Motor neuron (in vitro differentiated cells): ENCODE results near the gene MBNL2. TPM values are rescaled to one million over a fixed set of nuclear protein-coding genes. Genes with fewer than 3 reads are reported as not detected.

ENCODE experiments used
- ATAC-seq, 8 experiments: fragments of 200-7000 bp; cut with Tn5 transposase; replicated peaks in 6 of 8; 2 replicates each; pipeline ENCODE4 v1.8.0; 2021; ENCODE audit warnings: mild to moderate bottlenecking in 8 of 8, moderate library complexity in 8 of 8
- H3K27ac ChIP-seq, 2 donors: fragments of 250-450 bp; sonication (Bioruptor Pico); 2 replicates each; pipeline ENCODE4 v1.9.0; 2021; ENCODE audit warnings: antibody characterized with exemption in 2 of 2, mild to moderate bottlenecking in 2 of 2, moderate library complexity in 1 of 2
- H3K4me1 ChIP-seq, 2 donors: fragments of 250-450 bp; sonication (Bioruptor Pico); replicated peaks in 1 of 2; 2 replicates each; pipeline ENCODE4 v1.6.1; 2021; ENCODE audit warnings: antibody characterized with exemption in 2 of 2, mild to moderate bottlenecking in 2 of 2, moderate library complexity in 1 of 2
- H3K4me3 ChIP-seq, 5 donors: fragments of 250-450 bp; sonication (Bioruptor Pico); 2 replicates each; pipeline ENCODE4 v1.9.0; 2021; ENCODE audit warnings: antibody characterized with exemption in 5 of 5, mild to moderate bottlenecking in 5 of 5, moderate library complexity in 4 of 5
- WGBS, 10 experiments: fragments of 450-650 bp; shearing (Covaris generic); methylation state at CpG; one replicate each; pipeline ENCODE4 v1.0.0; 2022; 5-methylcytosine and 5-hydroxymethylcytosine counted together
- in situ Hi-C, 9 experiments: fragments of 400-800 bp; cut with MboI; loops; one replicate each; pipeline ENCODE4 v1.15.0; 2021; ENCODE audit warnings: low sequenced_read_pairs in 9 of 9, low pct_unique_long_range_greater_than_20kb in 2 of 9; ENCODE audit not compliant: unreplicated experiment in 9 of 9
- total RNA-seq, 8 experiments: library from RNA; unstranded; fragments of 300-600 nt; gene quantifications; 2 replicates each; pipeline versions ENCODE4 v1.2.3 to v1.2.4, GENCODE V29; 2022

The MBNL2 gene
- total RNA-seq, 8 experiments from 2014 or later, result 6.9 to 317 (median 54.7) TPM

DNA sequence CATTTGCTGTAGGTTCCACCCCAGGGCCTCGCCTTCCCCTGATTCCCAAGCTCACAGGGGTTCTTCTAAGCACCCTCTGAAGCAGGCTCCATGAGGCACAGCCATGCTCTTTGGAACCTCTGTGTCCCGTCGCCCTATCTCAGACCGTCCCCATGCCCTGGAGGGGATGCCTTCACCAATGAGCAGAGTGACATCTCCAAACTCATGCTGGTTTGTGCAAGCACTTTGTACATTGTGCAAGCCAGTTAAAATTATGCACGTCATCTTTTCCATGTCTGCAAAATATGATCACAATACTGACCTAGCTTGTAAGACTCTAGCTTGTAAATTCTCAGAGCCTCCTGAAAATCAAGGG is 165.3 kb downstream of the MBNL2 start:
- peak in 1 of 8 experiments; percentile 5 for ATAC-seq
- Histone ChIP-seq H3K4me1 (no peaks in the 10 kb centered on the region), H3K27ac (no peak overlapping the region), H3K4me3 (no peak overlapping the region)
- in situ Hi-C loops, result no loop called here
- 70 to 100% (median 89%) methylated on average over 1 to 4 of the region's 5 CpGs; no CpG with 5 or more reads in 2 of the 10 experiments for WGBS, 10 experiments

GRCh38 chr13:97387890-97388289 is 165.8 kb downstream of the MBNL2 start:
- 80 to 100% (median 100%) methylated on average over 1 of the region's 1 CpG; no CpG with 5 or more reads in 4 of the 10 experiments for WGBS, 10 experiments
- H3K4me1 ChIP-seq, result no peaks in the 10 kb centered on the region
- in situ Hi-C loops, result no loop called here
- H3K27ac ChIP-seq, result no peak overlapping the region
- ATAC-seq, result no peak
- H3K4me3 ChIP-seq, result no peak overlapping the region

DNA sequence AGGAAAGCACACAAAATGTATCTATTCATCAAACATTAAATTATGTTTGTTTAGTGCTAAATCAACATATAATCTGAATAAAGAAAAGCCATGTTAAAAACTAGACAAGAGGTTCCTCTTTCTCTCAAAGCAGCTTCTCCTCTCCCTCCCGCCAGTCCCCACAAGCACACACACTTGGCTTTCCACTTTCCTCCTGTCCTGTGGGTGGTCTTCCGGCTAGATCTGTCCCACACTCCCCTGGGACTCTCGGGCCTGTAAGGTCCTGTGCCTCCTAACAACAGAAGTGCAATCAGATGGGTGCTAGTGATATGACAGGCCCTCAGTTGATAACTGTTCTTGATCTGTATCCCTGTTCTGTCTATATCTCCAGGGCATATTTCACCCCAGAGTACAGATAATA is 166.2 kb downstream of the MBNL2 start:
- in situ Hi-C loops, result no loop called here
- Histone ChIP-seq H3K27ac (no peak overlapping the region), H3K4me1 (no peaks in the 10 kb centered on the region), H3K4me3 (no peak overlapping the region)
- WGBS, 10 experiments, result 36 to 100% (median 85%) methylated on average over 1 to 2 of the region's 3 CpGs; no CpG with 5 or more reads in 4 of the 10 experiments
- peak in 1 of 8 experiments; percentile 17 for ATAC-seq

DNA sequence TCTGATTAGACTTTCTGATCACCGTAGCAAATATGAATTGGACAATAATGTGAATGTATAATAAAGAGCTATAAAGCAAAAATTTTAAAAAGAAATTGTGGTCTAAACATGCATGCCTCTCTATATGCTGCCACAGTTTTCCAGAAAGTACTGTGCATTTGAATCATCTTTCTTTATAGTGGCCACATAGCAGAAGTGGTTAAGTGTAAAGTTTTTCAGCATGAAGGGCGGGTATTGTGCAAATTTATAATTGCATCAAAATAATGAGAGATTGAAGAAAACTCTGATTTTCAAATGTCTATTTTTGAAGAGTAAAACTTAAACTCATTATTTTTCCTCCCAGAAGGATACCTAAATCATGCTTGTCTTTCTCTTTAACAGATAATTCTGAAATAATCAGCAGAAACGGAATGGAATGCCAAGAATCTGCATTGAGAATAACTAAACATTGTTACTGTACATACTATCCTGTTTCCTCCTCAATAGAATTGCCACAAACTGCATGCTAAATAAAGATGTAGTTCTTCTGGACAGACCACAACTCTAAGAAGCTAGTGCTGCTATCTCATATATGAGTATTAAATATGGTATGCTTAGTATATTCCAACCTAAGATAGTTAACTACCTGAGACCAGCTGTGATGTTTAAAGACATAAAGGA is 168.9 kb downstream of the MBNL2 start:
- WGBS, 10 experiments, result 48 to 100% (median 89%) methylated on average over 1 to 3 of the region's 3 CpGs
- in situ Hi-C loops, result no loop called here
- peak in 1 of 8 experiments; percentile 23 for ATAC-seq

GRCh38 chr13:97392020-97392419 is 169.9 kb downstream of the MBNL2 start:
- ATAC-seq, result no peak
- 70 to 93% (median 85%) methylated on average over 1 of the region's 1 CpG; no CpG with 5 or more reads in 4 of the 10 experiments for WGBS, 10 experiments
- no peak overlapping the region for H3K27ac ChIP-seq
- in situ Hi-C loops, result no loop called here
- H3K4me1 ChIP-seq, result no peaks in the 10 kb centered on the region
- H3K4me3 ChIP-seq, result no peak overlapping the region

More for the DNA sequence above, 168.9 kb downstream of the MBNL2 start:
- no peak overlapping the region for H3K27ac ChIP-seq
- no peaks in the 10 kb centered on the region for H3K4me1 ChIP-seq
- no peak overlapping the region for H3K4me3 ChIP-seq

DNA sequence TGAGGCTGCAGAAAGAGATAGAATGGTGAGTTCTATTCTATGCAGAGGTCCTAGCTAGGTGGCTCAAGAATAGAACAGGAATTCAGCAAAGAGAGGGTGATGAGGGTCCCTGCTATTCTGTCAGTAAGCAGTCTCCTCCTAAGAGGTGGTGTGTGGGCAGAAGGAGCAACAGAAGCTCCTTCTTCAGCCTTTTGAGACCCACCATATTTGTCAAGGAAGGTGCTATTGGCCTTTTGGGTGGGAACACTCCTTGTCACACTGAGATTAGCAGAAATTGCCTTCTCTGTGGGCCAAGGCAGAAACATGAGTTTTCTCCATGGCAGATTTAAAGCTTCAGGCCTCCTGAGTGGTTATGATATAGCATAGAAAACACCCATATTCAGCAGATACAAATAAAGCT is 172.4 kb downstream of the MBNL2 start:
- in situ Hi-C loops, result no loop called here
- Histone ChIP-seq H3K4me1 (no peaks in the 10 kb centered on the region), H3K4me3 (no peak overlapping the region), H3K27ac (no peak overlapping the region)
- no peak for ATAC-seq

GRCh38 chr13:97395447-97396136 is 173.5 kb downstream of the MBNL2 start:
- Histone ChIP-seq H3K4me3 (no peak overlapping the region), H3K27ac (no peak overlapping the region), H3K4me1 (no peaks in the 10 kb centered on the region)
- in situ Hi-C loops, result no loop called here
- WGBS, 10 experiments, result 0 to 100% (median 82%) methylated on average over 1 to 4 of the region's 4 CpGs
- peak in 2 of 8 experiments; percentile 22 to 34 for ATAC-seq

DNA sequence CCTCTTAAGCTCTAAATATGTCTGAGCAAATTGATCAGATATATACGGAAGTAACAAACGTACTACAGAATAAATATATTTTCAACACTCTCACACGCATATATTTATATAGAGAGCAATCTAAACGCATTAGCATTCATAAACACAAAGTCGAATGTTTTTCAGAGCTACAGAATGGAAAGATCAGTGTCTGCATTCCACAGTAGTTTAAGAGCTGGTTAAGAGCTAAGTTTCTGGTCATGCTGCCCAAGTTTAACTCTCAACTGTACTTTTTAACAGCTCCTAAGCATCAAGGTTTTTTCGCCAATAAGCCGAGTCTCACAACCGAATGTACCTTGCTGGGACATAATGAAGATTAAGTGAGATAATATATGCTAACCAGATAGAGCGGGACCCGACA is 175.1 kb downstream of the MBNL2 start:
- 31 to 100% (median 82%) methylated on average over 2 to 10 of the region's 10 CpGs for WGBS, 10 experiments
- no peaks in the 10 kb centered on the region for H3K4me1 ChIP-seq
- peak in 1 of 8 experiments; percentile 7 for ATAC-seq
- in situ Hi-C loops, result no loop called here
- H3K27ac ChIP-seq, result no peak overlapping the region
- H3K4me3 ChIP-seq, result no peak overlapping the region

DNA sequence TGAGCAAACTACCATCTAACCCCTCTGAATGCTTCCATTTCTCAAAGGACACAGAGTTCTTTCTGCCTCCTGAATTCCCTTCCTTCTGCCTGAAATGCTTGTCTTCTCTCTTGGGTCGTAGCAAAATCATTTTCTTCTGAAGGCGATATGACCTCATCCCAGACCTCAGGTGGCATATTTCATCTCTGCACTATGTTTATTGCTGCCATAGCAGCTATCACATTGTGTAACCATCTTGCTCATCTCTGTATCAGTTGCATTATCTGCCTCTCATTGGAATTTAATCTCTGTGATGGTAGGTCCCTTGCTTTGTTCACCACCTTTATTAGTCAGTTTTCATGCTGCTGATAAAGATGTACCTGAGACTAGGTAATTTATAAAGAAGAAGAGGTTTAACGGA is 179.3 kb downstream of the MBNL2 start:
- ATAC-seq, result no peak
- in situ Hi-C loops, result loop anchor here in 2 of 9 experiments (25.0 kb wide), 2 partner anchors 111 to 411 kb away; no protein-coding TSS in a partner anchor
- Histone ChIP-seq H3K27ac (no peak overlapping the region), H3K4me3 (no peak overlapping the region), H3K4me1 (no peaks in the 10 kb centered on the region)
- WGBS, 10 experiments, result 0 to 83% (median 56%) methylated on average over 1 to 3 of the region's 3 CpGs; no CpG with 5 or more reads in 1 of the 10 experiments

DNA sequence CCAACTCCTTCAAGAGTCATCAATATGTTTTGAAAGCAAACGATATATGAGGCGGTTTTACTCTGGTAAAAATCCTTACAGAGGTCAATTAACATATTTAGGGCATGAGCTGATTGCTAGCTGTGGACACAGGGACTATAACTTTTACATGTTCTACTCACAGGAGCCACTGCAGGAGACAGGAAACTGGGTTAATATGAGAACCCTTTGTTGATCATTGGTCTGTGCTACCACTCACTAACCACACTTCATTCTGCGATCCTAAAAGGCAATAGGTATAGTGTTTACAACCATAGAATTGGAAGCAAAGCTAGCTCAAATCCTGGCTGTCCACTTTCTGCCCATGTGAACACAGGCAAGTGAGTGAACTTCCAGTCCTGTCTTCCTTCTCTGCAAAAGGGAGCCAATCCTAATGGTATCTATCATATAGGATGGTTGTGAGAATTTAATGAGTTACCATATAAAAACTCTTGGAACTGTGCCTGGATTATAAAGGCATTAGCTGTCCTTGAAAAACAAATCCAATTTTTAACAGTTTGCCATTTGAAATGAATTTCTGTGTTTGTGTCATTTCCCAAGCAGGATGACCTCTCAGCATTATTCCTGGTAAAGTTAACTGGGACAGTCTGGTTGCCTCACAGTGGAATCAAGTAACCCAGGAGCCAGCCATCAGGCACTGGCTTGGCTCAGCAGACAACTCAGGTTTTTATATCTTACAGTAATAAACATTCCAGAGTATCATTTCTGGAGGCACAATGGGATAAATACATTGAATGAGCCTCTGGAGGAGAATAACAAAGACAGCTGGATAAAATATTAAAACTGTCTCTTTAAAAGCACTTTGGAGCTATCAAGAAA is 182.0 kb downstream of the MBNL2 start:
- 0 to 100% (median 89%) methylated on average over 1 to 3 of the region's 3 CpGs; no CpG with 5 or more reads in 2 of the 10 experiments for WGBS, 10 experiments
- no peak overlapping the region for H3K4me3 ChIP-seq
- H3K27ac ChIP-seq, result no peak overlapping the region
- no peaks in the 10 kb centered on the region for H3K4me1 ChIP-seq
- in situ Hi-C loops, result loop anchor here in 2 of 9 experiments (25.0 kb wide), 2 partner anchors 108 to 408 kb away; no protein-coding TSS in a partner anchor
- ATAC-seq, result no peak

DNA sequence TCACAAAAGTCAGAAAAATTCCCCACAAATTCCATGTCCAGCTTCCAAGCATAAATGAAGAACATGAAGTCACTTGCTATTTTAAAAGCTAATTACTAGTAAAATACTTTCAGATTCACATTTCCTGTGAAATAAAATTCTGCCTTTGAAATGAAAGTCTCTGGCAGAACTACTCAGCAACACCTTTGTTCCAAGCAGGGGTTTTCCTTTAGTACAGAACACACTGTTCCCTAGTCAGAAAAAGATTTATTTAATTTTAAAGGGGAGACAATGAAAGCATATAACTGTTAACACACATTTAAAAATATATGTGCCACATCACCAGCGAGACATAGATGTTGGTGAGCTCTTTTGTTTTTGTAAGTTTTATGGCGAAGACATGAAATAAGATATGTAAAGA is 185.4 kb downstream of the MBNL2 start:
- Histone ChIP-seq H3K27ac (no peak overlapping the region), H3K4me1 (no peaks in the 10 kb centered on the region), H3K4me3 (no peak overlapping the region)
- 66 to 100% (median 95%) methylated on average over 1 to 2 of the region's 2 CpGs; no CpG with 5 or more reads in 2 of the 10 experiments for WGBS, 10 experiments
- in situ Hi-C loops, result loop anchor here in 2 of 9 experiments (25.0 kb wide), 2 partner anchors 105 to 405 kb away; no protein-coding TSS in a partner anchor
- ATAC-seq, result no peak

DNA sequence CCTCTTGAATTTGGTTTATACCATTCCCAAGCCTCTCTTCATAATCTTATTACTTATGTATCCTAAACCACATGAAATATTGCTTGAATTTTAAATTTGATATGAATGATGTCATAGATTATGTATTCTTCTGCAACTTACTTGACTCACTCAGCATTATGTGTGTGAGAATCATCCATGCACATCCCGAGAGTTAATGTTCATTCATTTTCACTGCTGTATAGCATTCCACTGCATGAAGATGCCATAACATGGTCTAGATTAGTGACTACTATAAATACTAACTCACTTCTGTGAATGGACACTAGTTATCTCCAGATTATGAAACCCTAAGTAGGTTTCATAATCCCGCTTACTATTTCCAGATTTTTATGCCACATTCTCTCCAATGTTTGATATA is 186.8 kb downstream of the MBNL2 start:
- 50 to 100% (median 95%) methylated on average over 1 to 2 of the region's 2 CpGs; no CpG with 5 or more reads in 2 of the 10 experiments for WGBS, 10 experiments
- Histone ChIP-seq H3K4me1 (peaks cover 3 to 6% of the 10 kb centered on the region in 2 donors), H3K4me3 (no peak overlapping the region), H3K27ac (no peak overlapping the region)
- in situ Hi-C loops, result loop anchor here in 2 of 9 experiments (25.0 kb wide), 2 partner anchors 103 to 403 kb away; no protein-coding TSS in a partner anchor
- ATAC-seq, result no peak

DNA sequence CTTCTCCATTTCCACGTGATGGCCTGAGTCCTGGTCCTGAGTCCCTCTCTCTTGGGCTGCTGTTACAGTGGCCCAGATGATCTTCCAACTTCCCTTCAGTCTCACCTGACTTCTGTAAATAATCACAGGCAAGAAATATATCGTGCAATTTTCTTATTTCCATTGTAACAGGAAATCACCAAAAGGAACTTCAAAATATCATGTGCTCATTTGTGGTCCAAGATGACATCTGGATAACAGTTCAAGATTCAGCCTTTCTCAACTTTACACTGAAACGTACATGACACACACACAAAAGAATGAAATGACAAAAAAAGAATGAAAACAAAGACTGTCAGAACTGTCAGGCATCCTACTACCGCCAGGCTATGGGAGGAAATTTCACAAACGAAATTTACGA is 189.9 kb downstream of the MBNL2 start:
- Histone ChIP-seq H3K4me1 (peaks cover 3 to 19% of the 10 kb centered on the region in 2 donors), H3K27ac (no peak overlapping the region), H3K4me3 (no peak overlapping the region)
- WGBS, 10 experiments, result 25 to 100% (median 76%) methylated on average over 2 to 6 of the region's 6 CpGs
- in situ Hi-C loops, result loop anchor here in 2 of 9 experiments (25.0 kb wide), 2 partner anchors 100 to 400 kb away; no protein-coding TSS in a partner anchor
- ATAC-seq, result no peak
